22Rv1 (cell line): ENCODE results near the gene PSMG4.

ENCODE experiments used
- H3K27ac ChIP-seq: fragments of 450-650 bp; 2 replicates; pipeline ENCODE4 v1.5.1; 2017
- ZFX ChIP-seq: fragments of 450-650 bp; IDR thresholded peaks from 2 replicates; pipeline ENCODE4 v1.6.1; 2017; ENCODE audit warnings: antibody characterized with exemption, borderline replicate concordance
- TF ChIP-seq, protein P1 (sequence below): fragments of 450-650 bp; IDR thresholded peaks from 2 replicates; pipeline ENCODE4 v1.5.1; 2017; ENCODE audit warnings: mild to moderate bottlenecking

Gene PSMG4

DNA sequence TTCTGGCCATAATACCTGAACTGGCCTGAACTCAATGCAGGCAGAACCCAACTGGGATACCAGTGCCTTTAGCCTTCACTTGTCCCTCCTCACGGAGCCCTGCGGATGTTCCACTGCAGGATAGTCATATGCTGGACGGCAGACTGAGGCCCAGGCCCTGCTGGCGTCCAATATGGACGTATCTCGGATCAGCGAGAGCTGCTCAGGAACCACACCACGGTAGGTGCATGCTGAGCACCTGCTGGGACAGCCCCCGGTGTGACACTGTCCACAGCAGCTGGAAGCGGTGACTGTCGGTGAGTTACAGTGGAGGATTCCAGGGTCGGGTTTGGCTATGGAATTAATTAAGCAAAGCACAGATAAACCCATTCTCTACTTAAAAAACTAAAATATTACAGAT is 48.7 kb downstream of the PSMG4 start:
- H3K27ac ChIP-seq, result no peak overlapping the region
- TF ChIP-seq, protein P1, sequence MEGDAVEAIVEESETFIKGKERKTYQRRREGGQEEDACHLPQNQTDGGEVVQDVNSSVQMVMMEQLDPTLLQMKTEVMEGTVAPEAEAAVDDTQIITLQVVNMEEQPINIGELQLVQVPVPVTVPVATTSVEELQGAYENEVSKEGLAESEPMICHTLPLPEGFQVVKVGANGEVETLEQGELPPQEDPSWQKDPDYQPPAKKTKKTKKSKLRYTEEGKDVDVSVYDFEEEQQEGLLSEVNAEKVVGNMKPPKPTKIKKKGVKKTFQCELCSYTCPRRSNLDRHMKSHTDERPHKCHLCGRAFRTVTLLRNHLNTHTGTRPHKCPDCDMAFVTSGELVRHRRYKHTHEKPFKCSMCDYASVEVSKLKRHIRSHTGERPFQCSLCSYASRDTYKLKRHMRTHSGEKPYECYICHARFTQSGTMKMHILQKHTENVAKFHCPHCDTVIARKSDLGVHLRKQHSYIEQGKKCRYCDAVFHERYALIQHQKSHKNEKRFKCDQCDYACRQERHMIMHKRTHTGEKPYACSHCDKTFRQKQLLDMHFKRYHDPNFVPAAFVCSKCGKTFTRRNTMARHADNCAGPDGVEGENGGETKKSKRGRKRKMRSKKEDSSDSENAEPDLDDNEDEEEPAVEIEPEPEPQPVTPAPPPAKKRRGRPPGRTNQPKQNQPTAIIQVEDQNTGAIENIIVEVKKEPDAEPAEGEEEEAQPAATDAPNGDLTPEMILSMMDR, result no peak
- no peak for TF ChIP-seq ZFX

DNA sequence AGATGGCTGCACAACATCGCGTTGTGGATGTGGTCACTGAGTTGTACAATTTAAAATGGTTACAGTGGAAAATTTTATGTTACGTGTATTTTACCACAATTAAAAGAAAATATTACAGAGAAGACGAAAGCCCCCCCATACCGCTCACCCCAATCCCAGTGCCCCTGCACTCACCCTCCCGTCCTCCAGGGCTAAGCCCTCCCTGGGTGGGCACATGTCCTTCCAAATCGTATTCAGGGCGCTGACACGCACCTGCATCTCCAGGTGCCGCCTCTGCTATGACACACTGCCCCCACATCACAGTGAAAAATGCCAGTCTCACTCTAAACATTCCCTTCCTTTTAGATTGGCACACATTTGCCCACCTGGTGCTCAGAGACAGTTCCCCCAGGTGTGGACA is 49.4 kb downstream of the PSMG4 start:
- TF ChIP-seq, protein P1, result no peak
- no peak for TF ChIP-seq ZFX
- no peak overlapping the region for H3K27ac ChIP-seq

DNA sequence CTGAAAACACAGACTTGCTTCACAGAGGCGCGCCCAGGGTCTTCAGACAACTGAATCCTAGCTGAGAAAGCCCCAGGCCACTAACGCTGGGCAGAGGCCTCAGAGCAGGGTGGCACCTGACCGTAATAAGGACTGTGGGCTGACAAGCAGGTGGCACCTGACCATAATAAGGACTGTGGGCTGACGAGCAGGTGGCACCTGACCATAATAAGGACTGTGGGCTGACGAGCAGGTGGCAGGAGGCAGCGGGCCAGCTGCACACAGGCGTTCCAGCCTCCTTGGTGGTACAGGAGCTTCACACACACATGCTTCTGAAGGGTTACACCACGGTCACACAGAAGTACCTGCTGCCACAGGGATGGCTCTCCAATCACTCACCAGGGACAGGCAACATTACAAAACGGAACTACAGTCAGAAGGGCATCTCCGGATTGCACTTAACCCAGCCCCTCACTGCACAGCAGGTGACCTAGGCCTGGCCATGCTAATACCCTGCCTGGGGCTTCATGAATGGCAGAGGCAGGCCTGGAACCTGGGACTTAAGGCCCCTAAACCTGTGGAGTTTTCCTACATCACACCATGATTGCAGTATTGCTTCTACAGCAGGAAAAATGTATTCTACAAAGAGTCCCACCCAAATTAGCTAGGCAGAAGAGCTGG is 50.8 kb downstream of the PSMG4 start:
- TF ChIP-seq ZFX, result no peak
- TF ChIP-seq, protein P1, result no peak
- no peak overlapping the region for H3K27ac ChIP-seq

DNA sequence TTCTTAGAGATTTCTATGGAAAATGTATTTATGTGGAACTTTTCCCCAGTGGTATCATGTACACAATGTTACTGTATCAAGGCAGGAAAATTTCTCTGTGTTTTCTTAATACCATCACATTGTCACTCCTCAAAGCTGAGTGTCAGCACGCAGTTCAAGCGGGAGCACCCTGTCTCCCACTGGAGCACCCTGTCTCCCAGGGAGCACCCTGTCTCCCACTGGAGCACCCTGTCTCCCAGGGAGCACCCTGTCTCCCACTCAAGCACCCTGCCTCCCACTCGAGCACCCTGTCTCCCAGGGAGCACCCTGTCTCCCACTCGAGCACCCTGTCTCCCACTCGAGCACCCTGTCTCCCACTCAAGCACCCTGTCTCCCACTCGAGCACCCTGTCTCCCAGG is 51.3 kb downstream of the PSMG4 start:
- TF ChIP-seq, protein P1, result no peak
- TF ChIP-seq ZFX, result no peak
- H3K27ac ChIP-seq, result no peak overlapping the region

DNA sequence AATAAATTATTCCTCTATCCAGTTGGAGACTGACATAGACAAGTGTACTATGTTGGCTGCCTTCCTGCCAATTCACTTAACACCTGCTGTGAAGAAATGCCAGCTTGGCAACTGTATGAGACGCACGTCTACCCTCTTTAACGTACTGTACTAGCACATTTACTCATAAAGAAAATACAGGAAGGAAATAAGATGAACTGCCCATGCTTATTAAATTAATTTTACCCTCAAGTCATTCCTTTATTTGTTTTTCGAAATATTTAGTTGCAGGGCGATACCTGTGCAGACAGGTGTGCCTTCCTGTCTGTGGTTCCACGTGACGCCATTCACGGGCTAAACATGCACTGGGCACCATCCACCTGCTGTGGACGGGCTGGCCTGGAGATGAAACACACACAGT is 52.0 kb downstream of the PSMG4 start:
- no peak overlapping the region for H3K27ac ChIP-seq
- TF ChIP-seq, protein P1, result no peak
- no peak for TF ChIP-seq ZFX

DNA sequence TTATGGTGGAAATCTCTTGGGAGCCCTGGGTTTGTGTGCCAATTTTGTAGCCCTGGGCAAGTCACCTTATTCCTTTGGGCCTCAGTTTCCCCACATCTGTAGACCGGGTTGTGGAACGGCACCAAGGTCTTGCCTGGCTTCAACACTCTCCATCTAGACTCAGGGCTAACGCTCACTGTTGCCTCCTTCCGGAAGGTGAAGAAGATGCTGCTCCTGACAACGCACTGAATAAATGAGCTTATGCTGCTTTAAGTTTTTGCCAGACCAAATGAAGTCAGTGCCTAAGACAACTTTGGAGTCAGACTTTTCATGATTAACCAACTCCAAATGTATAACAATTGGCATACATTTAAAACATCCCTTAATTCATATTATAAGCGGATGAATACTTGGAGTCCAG is 53.1 kb downstream of the PSMG4 start:
- H3K27ac ChIP-seq, result no peak overlapping the region
- no peak for TF ChIP-seq ZFX
- TF ChIP-seq, protein P1, result no peak

DNA sequence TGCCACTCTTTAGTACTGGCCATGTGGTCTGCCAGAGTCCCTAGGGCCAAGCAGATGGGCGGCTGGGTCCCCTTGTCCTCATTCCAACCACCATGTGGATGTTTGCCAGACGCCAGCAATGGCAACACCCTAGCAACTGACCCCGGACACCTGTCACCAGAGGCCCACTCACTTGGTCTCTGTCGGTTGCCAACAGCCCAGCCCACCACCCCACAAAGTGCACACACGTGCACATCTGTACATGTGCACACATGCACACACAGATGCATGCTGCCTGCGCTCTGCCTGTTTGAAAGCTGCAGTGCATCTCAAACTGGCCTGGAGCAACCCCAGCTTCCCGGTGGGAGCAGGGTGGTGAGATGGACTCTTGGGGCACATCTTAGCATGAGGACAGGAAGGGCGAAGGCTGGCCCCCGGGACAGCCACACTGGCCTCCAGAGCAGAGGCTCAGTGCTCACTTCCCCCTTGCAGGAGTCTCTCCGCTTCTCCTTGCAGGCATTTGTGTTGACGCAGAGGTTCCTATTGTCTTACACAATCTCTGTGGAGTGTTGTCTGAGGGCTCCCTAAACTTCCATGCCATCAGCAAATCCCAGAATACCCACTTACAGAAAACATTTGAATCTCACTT is 54.0 kb downstream of the PSMG4 start:
- H3K27ac ChIP-seq, result no peak overlapping the region
- TF ChIP-seq, protein P1, result no peak
- TF ChIP-seq ZFX, result no peak
